CD4-positive, CD25-positive, alpha-beta regulatory T cell (primary cell): ENCODE measurements around the gene MEIS1. TPM values are rescaled to one million over a fixed set of nuclear protein-coding genes. Genes with fewer than 3 reads are reported as not detected.

Source experiments
- ATAC-seq, 2 donors: fragments of 150-1000 bp; cut with Tn5 transposase; one replicate each; pipeline ENCODE4 v1.10.0; 2021; ENCODE audit warnings: low read depth in 2 of 2, moderate number of reproducible peaks in 2 of 2, moderate library complexity in 1 of 2
- DNase-seq, 3 donors: peaks; one replicate each; pipeline versions ENCODE4 v3.0.0 to v3.0.0-alpha.2; 2012 to 2022; ENCODE audit warnings: mixed read lengths in 1 of 3
- H3K27ac ChIP-seq: one replicate; pipeline ENCODE4 v1.7.0; 2013; ENCODE audit warnings: mild to moderate bottlenecking, low read length; ENCODE audit not compliant: insufficient read depth, poor library complexity, severe bottlenecking
- H3K27me3 ChIP-seq: one replicate; pipeline ENCODE4 v1.7.0; 2013; ENCODE audit warnings: low read length; ENCODE audit not compliant: control insufficient read depth, insufficient read depth
- H3K36me3 ChIP-seq: one replicate; pipeline ENCODE4 v1.7.0; 2013; ENCODE audit warnings: mild to moderate bottlenecking, low read length, moderate library complexity; ENCODE audit not compliant: control insufficient read depth, insufficient read depth
- H3K4me1 ChIP-seq: 2 replicates; pipeline ENCODE4 v1.7.0; 2013; ENCODE audit warnings: mild to moderate bottlenecking, low read length; ENCODE audit not compliant: insufficient read depth, control insufficient read depth, poor library complexity, severe bottlenecking
- H3K4me3 ChIP-seq: one replicate; pipeline ENCODE4 v1.7.0; 2013; ENCODE audit warnings: low read depth, mild to moderate bottlenecking, low read length, moderate library complexity
- H3K9me3 ChIP-seq, 2 experiments: 1 replicate in 1 of 2; 2 replicates in 1 of 2; pipeline ENCODE4 v1.7.0; 2013; ENCODE audit warnings: low read length in 2 of 2, mild to moderate bottlenecking in 1 of 2, moderate library complexity in 1 of 2; ENCODE audit not compliant: control insufficient read depth in 2 of 2
- H3K27ac Mint-ChIP-seq, 3 donors: one replicate each; pipeline ENCODE4 v1.8.0; 2020 to 2022; ENCODE audit warnings: mild to moderate bottlenecking in 3 of 3, mixed read lengths in 3 of 3, moderate library complexity in 2 of 3
- H3K27me3 Mint-ChIP-seq: one replicate; pipeline ENCODE4 v1.8.0; 2022; ENCODE audit warnings: mild to moderate bottlenecking, mixed read lengths
- H3K36me3 Mint-ChIP-seq: one replicate; pipeline ENCODE4 v1.8.0; 2020; ENCODE audit warnings: mixed read lengths
- H3K4me1 Mint-ChIP-seq, 4 donors: one replicate each; pipeline ENCODE4 v1.8.0; 2020 to 2022; ENCODE audit warnings: mixed read lengths in 4 of 4, mild to moderate bottlenecking in 1 of 4
- H3K4me3 Mint-ChIP-seq, 4 donors: one replicate each; pipeline ENCODE4 v1.8.0; 2020 to 2022; ENCODE audit warnings: mild to moderate bottlenecking in 4 of 4, mixed read lengths in 4 of 4, moderate library complexity in 3 of 4
- H3K9me3 Mint-ChIP-seq, 7 donors: one replicate each; pipeline ENCODE4 v1.8.0; 2020 to 2022; ENCODE audit warnings: mixed read lengths in 7 of 7, mild to moderate bottlenecking in 3 of 7, moderate library complexity in 2 of 7
- polyA plus RNA-seq, 4 donors: library from polyadenylated mRNA; unstranded; fragments of 300-500 nt; fragmentation: Illumina TruSeq; gene quantifications; one replicate each; pipeline ENCODE4 v1.2.3, GENCODE V29; 2021
- total RNA-seq: library from RNA; stranded (reverse); gene quantifications from one replicate; pipeline ENCODE4 v1.2.3, GENCODE V29; 2022

MEIS1 gene
- total and polyA plus RNA-seq, 5 donors from 2014 or later = 3.6 TPM; not detected in 4

GRCh38 chr2:66531155-66531554 is 96.2 kb downstream of the MEIS1 start:
- H3K27ac Mint-ChIP-seq = no peak overlapping the region
- no peak for ATAC-seq
- no peaks in the 10 kb centered on the region for H3K4me1 Mint-ChIP-seq
- peaks cover 0 to 4% (median 0%) of the 10 kb centered on the region in 7 donors for H3K9me3 Mint-ChIP-seq
- no peak overlapping the region for H3K4me3 Mint-ChIP-seq
- no peaks in the 10 kb centered on the region for H3K36me3 Mint-ChIP-seq
- no peaks in the 10 kb centered on the region for H3K36me3 ChIP-seq
- H3K4me3 ChIP-seq = no peak overlapping the region
- no peak overlapping the region for H3K27ac ChIP-seq
- no peak for DNase-seq
- H3K4me1 ChIP-seq = no peaks in the 10 kb centered on the region
- peaks cover 8% of the 10 kb centered on the region for H3K27me3 Mint-ChIP-seq
- H3K9me3 ChIP-seq = no peaks in the 10 kb centered on the region
- no peaks in the 10 kb centered on the region for H3K27me3 ChIP-seq

- H3K4me3 ChIP-seq = no peak overlapping the region
- Mint-ChIP-seq H3K4me3 (no peak overlapping the region), H3K36me3 (no peaks in the 10 kb centered on the region), H3K9me3 (peaks cover 0 to 2% (median 0%) of the 10 kb centered on the region in 7 donors), H3K27ac (no peak overlapping the region), H3K4me1 (no peaks in the 10 kb centered on the region), H3K27me3 (peaks cover 8% of the 10 kb centered on the region)
- DNase-seq (no peak), ATAC-seq (no peak)
- H3K9me3 ChIP-seq = no peaks in the 10 kb centered on the region
- H3K27me3 ChIP-seq = no peaks in the 10 kb centered on the region
- no peak overlapping the region for H3K27ac ChIP-seq
- H3K36me3 ChIP-seq = no peaks in the 10 kb centered on the region
- no peaks in the 10 kb centered on the region for H3K4me1 ChIP-seq
These were observed 96.6 kb downstream of the MEIS1 start for GRCh38 chr2:66531567-66531966.

- Mint-ChIP-seq H3K36me3 (no peaks in the 10 kb centered on the region), H3K4me3 (no peak overlapping the region), H3K27ac (no peak overlapping the region), H3K9me3 (peaks cover 0 to 2% (median 0%) of the 10 kb centered on the region in 7 donors), H3K27me3 (peaks cover 8% of the 10 kb centered on the region), H3K4me1 (no peaks in the 10 kb centered on the region)
- H3K4me3 ChIP-seq = no peak overlapping the region
- ATAC-seq (no peak), DNase-seq (no peak)
- H3K4me1 ChIP-seq = no peaks in the 10 kb centered on the region
- H3K36me3 ChIP-seq = no peaks in the 10 kb centered on the region
- no peaks in the 10 kb centered on the region for H3K9me3 ChIP-seq
- H3K27ac ChIP-seq = no peak overlapping the region
- H3K27me3 ChIP-seq = no peaks in the 10 kb centered on the region
These were observed 98.3 kb downstream of the MEIS1 start for GRCh38 chr2:66532972-66533868.

- no peak for DNase-seq
- Histone ChIP-seq H3K36me3 (no peaks in the 10 kb centered on the region), H3K9me3 (no peaks in the 10 kb centered on the region), H3K4me3 (no peak overlapping the region), H3K27me3 (no peaks in the 10 kb centered on the region), H3K27ac (no peak overlapping the region), H3K4me1 (no peaks in the 10 kb centered on the region)
- Mint-ChIP-seq H3K27me3 (peaks cover 8% of the 10 kb centered on the region), H3K4me1 (no peaks in the 10 kb centered on the region), H3K4me3 (no peak overlapping the region), H3K36me3 (no peaks in the 10 kb centered on the region), H3K27ac (no peak overlapping the region), H3K9me3 (peaks cover 0 to 2% (median 0%) of the 10 kb centered on the region in 7 donors)
- no peak for ATAC-seq
These were observed 99.5 kb downstream of the MEIS1 start for GRCh38 chr2:66534461-66534860.

- Histone ChIP-seq H3K4me1 (no peaks in the 10 kb centered on the region), H3K9me3 (no peaks in the 10 kb centered on the region), H3K27me3 (no peaks in the 10 kb centered on the region), H3K36me3 (no peaks in the 10 kb centered on the region), H3K4me3 (no peak overlapping the region), H3K27ac (no peak overlapping the region)
- Mint-ChIP-seq H3K27ac (no peak overlapping the region), H3K27me3 (peaks cover 8% of the 10 kb centered on the region), H3K36me3 (no peaks in the 10 kb centered on the region), H3K4me1 (no peaks in the 10 kb centered on the region), H3K9me3 (peaks cover 0 to under 1% (median 0%) of the 10 kb centered on the region in 7 donors), H3K4me3 (no peak overlapping the region)
- no peak for ATAC-seq
- DNase-seq = no peak
These were observed 100.8 kb downstream of the MEIS1 start for GRCh38 chr2:66535574-66536289.

- Histone ChIP-seq H3K27ac (no peak overlapping the region), H3K4me3 (no peak overlapping the region), H3K4me1 (no peaks in the 10 kb centered on the region), H3K27me3 (no peaks in the 10 kb centered on the region), H3K36me3 (no peaks in the 10 kb centered on the region), H3K9me3 (no peaks in the 10 kb centered on the region)
- peaks cover 8% of the 10 kb centered on the region for H3K27me3 Mint-ChIP-seq
- H3K4me1 Mint-ChIP-seq = no peaks in the 10 kb centered on the region
- DNase-seq = no peak
- H3K36me3 Mint-ChIP-seq = no peaks in the 10 kb centered on the region
- no peak for ATAC-seq
- no peak overlapping the region for H3K27ac Mint-ChIP-seq
- H3K4me3 Mint-ChIP-seq = no peak overlapping the region
- no peaks in the 10 kb centered on the region for H3K9me3 Mint-ChIP-seq
These were observed 101.4 kb downstream of the MEIS1 start for GRCh38 chr2:66536290-66536673.

- Mint-ChIP-seq H3K9me3 (no peaks in the 10 kb centered on the region), H3K4me1 (no peaks in the 10 kb centered on the region)
These were observed 102.1 kb downstream of the MEIS1 start for GRCh38 chr2:66536997-66537396.

More at GRCh38 chr2:66536997-66537396, 102.1 kb downstream of the MEIS1 start:
- H3K9me3 ChIP-seq = no peaks in the 10 kb centered on the region
- H3K27ac ChIP-seq = no peak overlapping the region
- Mint-ChIP-seq H3K27me3 (peaks cover 8% of the 10 kb centered on the region), H3K27ac (no peak overlapping the region), H3K4me3 (no peak overlapping the region), H3K36me3 (no peaks in the 10 kb centered on the region)
- H3K36me3 ChIP-seq = no peaks in the 10 kb centered on the region
- no peak overlapping the region for H3K4me3 ChIP-seq
- H3K27me3 ChIP-seq = no peaks in the 10 kb centered on the region
- H3K4me1 ChIP-seq = no peaks in the 10 kb centered on the region
- ATAC-seq = no peak
- no peak for DNase-seq
